RPMI8226 (cell line): ENCODE results near the gene LARGE1.
"Not testable (repeated sequence)": the region's sequence is repeated elsewhere in the genome, so short reads cannot be mapped to it uniquely, and the experiment has no call there.

ENCODE experiments used
- DNase-seq: peaks from one replicate; pipeline ENCODE4 v3.0.0-alpha.2; 2015

LARGE1 gene

DNA sequence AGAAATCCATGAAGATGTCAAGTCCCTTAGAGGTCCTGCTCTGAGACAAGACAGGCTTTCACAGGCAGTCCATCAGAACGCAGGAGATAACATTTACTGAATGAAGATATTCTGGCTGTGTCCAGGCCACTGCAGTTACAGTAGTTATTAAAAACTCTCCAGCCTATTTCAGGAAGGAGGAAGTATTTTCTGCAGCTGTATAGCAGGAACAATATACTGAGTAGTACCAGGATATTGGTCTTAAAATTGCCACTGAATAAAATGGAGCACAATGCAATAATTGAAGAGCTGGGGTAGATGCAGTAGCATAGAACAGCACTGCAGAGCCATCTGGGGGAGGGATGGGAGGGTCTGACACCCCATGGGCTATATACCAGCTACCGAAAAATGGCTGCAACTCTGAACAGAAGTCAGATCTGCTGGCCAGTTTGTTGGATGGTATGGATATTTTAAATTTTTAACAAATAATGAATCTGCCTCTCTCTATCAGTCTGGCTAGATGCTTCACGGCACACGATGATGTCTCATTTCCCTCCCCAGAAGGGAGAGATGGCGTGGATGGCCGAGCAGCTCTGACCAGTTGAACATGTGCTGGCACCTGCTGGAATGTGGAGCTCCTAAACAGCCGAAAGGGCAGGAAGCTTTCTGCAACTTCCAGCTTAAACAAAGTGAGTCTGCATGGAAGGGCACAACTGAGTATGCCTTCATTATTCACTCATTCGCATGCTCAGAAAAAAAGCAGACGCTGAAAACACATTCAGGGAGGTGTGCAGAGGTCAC lies 520.0 kb downstream of the LARGE1 start:
- no peak for DNase-seq

GRCh38 chr22:33397381-33397907 lies 522.8 kb downstream of the LARGE1 start:
- DNase-seq = no peak

DNA sequence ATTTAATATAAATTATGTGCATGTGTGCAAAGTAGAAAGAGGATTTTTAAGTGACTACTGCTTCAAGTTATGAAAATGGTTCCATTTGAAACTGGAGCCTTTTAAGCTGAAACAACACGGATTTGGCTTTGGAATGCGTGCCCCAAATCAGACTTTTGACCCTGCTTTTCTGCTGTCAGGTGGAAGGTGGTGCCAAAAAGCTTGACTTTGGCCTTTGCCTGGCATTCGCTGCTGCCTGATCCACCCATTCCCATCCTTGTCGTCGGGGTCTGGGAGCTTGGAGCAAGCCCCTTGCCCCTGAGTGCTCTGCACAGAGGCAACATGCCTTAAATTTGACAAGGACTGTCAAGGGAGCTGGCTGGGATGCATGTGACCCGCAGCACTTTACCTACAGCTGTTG lies 526.8 kb downstream of the LARGE1 start:
- DNase-seq = no peak

DNA sequence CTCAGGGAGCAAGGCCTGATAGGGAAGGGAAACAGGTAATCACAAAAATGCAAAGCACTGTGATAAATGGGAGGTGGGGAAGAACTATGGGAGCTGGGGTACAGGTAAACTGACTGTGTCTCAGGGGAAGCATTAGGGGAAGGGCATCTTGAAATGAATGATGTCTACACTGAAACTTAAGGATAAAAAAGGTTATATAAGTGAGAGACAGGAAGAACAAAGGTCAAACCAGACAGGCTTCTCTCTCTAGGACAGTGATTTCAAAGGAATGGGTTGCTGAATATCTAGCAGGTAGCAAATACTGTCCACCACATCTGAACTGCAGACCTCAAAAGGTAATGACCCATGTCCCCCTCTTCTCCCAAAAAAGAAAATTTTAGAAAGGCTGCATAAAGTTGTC lies 529.0 kb downstream of the LARGE1 start:
- DNase-seq = no peak

GRCh38 chr22:33389936-33390335 lies 530.3 kb downstream of the LARGE1 start:
- DNase-seq = no peak

DNA sequence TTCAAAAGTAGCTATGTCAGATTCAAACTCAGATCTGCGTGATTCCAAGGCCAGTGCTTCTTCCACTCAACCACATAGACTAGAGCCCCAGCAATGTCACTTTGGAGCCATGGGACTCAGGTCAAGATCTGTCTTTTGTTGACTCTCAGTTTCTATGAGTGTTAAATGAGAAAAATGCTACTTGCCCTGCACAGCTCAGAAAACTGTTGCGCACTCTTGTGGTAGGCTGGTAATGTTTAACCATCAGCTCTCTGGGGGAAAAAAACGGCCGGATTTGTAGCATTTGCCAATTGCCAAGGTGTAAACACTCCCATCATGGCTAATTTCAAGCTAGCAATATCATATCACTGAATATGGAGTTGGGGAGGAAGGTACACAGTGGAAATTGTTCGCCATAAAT lies 534.0 kb downstream of the LARGE1 start:
- no peak for DNase-seq

- no peak for DNase-seq
These were observed 534.7 kb downstream of the LARGE1 start for GRCh38 chr22:33385611-33386010.

- no peak for DNase-seq
These were observed 537.8 kb downstream of the LARGE1 start for GRCh38 chr22:33382436-33382835.

DNA sequence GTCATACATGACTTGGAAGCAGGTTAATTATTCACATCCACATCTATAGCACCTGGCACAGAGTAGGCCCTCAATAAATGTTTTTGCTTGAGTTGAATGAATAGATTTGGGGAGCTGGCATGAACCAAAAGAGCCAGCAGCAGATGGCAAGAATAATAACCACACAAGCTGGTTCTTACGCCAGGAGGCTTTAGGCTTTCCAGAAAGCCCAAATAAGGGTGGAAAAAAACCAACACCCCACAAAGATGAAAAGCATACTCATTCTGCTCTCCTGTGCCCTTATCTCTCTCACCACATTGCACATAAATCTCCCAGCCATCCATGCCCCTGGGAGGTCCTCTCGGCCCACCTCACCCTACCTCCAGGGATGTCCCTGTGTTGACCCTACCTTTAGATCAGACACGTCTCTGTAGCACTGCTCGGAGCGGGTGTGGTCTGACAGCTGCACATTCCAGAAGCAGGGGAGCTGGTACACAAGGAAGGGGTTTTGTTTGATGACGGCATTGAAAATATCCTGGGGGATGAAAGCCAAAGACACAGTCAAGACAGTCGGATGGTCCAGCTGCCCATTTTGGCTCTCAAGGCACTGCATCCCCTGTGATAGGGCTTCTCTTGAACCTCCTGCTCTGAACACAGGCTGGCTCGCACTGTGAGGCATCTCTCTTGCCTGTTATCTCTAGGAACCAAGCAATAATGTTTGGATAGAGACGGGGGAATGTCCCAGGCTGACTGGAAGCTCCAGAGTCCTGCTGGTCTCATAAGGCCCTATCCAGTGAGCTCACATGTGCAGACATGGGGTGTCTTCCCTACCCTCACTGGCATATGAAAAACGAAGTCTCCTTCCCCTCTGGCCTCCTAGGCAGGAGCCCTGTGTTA lies 538.5 kb downstream of the LARGE1 start:
- no peak for DNase-seq

- DNase-seq = no peak
These were observed 539.3 kb downstream of the LARGE1 start for GRCh38 chr22:33380789-33381530.

GRCh38 chr22:33379836-33380235 lies 540.4 kb downstream of the LARGE1 start:
- DNase-seq = no peak

GRCh38 chr22:33372875-33373274 lies 547.4 kb downstream of the LARGE1 start:
- DNase-seq = no peak

DNA sequence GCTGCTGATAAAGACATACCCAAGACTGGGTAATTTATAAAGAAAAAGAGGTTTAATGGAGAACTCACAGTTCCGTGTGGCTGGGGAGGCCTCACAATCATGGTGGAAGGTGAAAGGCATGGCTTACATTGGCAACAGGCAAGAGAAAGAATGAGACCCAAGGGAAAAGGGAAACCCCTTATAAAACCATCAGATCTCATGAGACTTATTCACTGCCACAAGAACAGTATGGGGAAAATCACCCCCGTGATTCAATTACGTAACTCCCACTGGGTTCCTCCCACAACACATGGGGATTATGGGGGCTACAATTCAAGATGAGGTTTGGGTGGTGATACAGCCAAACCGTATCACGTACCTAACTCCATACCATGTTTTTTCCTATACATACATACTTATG lies 557.0 kb downstream of the LARGE1 start:
- not testable (repeated sequence) for DNase-seq

- no peak for DNase-seq
These were observed 557.6 kb downstream of the LARGE1 start for GRCh38 chr22:33362702-33363101.

DNA sequence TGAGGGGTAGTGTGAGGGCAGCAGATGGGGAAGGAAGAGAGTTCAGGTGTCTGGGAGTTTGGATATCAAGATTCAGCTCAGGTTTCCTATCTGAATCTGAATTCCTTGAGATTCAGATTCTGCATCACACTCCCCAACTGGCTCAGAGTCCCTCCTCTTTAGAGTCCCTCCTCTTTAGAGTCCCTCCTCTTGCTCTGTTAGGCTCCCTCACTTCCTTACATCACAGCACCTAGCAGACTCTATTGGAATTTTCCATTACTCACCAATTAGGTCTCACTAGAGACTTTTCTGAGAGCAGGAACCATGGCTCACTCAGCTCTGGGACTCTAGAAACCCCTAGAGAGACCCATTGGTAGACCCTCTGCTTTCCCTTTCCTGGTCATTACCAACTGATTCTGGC lies 558.7 kb downstream of the LARGE1 start:
- no peak for DNase-seq

DNA sequence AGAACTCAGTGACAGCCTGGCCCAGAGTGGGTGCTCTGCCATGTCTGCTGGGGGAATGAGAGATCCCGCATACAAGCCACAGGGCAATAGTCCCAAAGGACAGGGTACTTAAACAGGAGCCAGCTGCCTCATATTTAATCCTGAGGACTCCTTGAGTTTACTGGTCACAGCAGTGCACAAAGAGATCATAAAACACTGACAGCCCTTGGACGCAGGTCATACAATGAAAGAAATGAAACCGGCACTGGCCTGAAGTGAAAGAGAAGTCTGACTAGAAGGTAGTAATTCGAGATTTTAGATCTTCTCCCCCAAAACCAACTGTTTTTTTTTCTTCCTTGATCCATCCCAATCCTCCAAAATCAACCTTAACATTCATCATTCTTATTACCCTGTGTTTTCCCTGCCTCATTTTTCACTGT lies 562.3 kb downstream of the LARGE1 start:
- DNase-seq = no peak

DNA sequence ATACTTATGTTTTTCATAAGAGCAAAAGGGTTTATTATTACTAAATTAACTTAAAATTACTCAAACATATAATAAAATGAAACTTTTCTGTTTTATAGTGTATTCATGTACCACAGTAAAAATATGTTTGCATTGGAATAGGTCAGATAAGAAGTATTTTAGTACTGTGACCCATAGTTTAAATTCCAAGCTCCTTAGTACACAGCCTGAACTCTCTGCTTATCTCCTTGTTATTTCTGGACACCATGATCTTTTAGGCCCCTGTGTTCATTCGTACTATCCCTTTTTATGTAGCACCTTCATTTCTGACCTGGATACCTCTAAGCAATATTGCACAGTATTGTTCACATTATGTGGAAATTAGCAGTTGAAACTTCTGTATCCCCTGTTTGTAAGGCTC lies 565.3 kb downstream of the LARGE1 start:
- no peak for DNase-seq

- DNase-seq = no peak
These were observed 566.8 kb downstream of the LARGE1 start for GRCh38 chr22:33353502-33353901.

DNA sequence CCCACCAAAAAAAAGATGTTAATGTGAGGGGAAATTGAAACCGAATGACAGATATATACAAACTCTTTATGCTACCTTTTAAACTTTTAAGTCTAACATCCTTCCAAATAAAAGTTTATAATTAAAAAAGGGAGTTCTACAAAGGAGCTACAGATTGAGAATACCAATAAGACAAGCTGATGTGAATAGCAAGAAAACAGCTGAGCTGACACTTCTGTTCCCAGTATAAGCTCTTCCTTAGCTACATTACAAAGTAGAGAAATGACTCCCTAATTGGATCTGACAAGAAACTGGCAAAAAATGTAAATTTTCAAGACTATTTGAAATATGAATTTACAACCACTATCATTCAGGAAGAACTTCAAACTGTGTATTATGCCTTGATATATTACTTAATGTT lies 567.5 kb downstream of the LARGE1 start:
- DNase-seq = no peak

DNA sequence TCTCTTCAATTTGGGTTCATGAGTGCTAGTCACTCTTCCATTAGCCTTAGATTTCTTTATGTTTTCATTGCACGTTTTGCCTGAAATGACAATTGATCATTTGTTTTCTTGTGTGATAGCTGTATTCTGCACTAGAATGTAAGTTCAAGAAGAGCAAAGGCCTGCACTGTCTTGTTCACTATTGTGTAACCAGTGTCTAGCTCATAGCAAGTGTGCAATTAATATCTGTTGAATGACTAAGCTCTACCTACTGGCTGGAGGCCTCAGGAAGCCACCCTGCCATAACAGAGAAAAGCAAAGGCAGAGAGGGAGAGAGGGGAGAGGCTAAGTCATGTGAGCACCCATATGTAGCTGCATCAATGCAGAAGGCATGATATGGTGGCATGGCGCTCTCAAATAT lies 569.3 kb downstream of the LARGE1 start:
- no peak for DNase-seq

DNA sequence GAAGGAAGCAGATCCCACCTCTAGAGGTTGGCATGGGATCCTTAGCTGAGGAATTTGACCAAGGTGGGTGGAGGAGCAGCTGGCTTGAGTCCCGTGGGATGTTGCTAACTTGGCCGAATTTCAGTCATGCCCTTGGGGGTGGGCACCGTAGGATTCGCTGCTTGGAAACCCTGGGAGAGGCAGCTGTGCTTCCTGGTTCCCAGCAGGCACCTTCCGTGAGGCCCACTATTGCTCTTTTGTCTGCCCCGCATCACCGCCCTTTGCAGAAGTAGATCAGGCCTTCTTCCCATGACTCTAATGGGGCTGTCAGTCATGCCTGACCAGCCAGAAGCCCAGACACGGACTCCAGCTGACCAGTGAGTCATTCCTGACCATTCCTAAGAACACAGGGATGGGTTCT lies 569.8 kb downstream of the LARGE1 start:
- DNase-seq = no peak

DNA sequence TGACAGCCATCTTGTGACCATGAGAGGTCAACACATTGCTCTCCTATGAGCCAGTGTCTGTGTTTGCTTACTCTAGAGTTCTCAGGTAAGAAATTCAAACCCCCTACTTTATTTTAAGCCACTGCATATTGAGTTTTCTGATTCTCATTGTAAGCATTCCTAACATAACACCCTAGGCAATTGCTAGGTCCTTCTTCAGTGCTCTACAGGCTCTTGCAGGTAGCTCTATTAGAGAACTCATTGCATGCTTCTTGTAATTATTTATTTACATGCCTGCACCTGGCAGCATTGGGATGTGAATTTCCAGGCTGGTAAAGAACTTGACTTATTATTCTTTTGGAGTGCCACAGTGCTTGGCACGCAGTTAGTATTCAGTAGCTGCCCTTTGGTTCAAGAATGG lies 573.3 kb downstream of the LARGE1 start:
- no peak for DNase-seq

GRCh38 chr22:33341611-33342010 lies 578.7 kb downstream of the LARGE1 start:
- no peak for DNase-seq
